Astrocyte of the spinal cord (primary cell): ENCODE data around the gene S100A3.
"Not testable (repeated sequence)": the region's sequence is repeated elsewhere in the genome, so short reads cannot be mapped to it uniquely, and the experiment has no call there.

Experiments
- DNase-seq: peaks from one replicate; pipeline ENCODE4 v3.0.0; 2011; ENCODE audit warnings: low read depth, low spot score
- H3K4me3 ChIP-seq: 2 replicates; pipeline ENCODE4 v1.5.1; 2011; ENCODE audit warnings: low read depth, mild to moderate bottlenecking, low read length, moderate library complexity
- in situ Hi-C: cut with HindIII; loops from 2 replicates; pipeline ENCODE4 v1.10.0; 2017; ENCODE audit warnings: low sequenced_read_pairs
- TF ChIP-seq, protein P1 (sequence below): IDR thresholded peaks from 2 replicates; pipeline ENCODE4 v1.5.1; 2012; ENCODE audit warnings: low read depth, mild to moderate bottlenecking, low read length, inconsistent platforms

The S100A3 gene, protein sequence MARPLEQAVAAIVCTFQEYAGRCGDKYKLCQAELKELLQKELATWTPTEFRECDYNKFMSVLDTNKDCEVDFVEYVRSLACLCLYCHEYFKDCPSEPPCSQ

DNA sequence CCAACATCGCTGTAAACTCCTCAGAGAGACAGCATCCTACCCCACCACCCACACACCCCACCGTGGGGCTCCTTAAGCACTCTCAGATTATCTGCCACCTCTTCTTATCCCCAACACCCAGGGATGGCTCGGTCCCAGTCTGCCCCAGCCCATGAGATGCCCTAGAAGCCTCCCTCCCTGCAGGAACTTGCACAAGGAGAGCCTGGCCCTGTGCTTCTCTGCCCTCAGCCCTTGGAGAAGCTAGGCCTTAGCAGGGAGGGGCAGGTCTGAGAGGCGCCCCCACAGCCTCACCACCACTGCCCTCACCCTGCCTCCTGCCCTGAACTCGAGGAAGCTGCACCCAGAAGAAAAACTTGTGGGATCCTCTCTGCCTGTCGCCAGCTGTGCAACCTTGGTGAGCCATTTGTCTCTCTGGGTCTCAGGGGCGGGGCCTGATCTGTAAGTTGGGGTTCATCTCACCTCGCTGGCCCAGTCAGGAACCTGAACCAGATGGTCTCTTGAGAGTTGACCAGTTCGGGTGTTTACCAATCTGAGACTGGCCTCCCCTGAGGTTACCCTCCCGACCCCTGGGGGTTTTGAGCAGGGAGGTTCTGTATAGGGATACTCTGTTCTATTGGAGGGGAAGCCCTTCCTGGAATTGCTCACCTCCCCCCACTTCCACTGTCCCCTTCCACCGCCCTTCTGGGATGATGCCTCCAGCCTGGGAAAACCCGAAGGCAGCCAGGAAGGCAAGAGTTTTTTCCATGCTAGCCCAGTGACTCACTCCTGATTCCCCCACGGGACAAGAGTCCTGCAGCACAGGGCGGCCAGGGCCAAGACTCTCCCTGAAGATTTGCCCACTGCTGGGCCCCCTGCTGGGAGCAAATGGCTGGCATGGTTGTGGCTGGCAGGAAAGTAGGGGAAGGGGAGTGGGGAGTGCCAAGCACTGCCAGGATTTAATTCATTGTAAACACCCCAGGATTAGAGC is at the start of gene S100A3:
TSS of gene S100A3 (minus strand) at position 537 of the 967 bp plus-strand sequence. CDS start 773 bp downstream, outside the sequence.
- in situ Hi-C loops: no loop called here
- DNase-seq: peak; percentile 77
- TF ChIP-seq, protein P1, sequence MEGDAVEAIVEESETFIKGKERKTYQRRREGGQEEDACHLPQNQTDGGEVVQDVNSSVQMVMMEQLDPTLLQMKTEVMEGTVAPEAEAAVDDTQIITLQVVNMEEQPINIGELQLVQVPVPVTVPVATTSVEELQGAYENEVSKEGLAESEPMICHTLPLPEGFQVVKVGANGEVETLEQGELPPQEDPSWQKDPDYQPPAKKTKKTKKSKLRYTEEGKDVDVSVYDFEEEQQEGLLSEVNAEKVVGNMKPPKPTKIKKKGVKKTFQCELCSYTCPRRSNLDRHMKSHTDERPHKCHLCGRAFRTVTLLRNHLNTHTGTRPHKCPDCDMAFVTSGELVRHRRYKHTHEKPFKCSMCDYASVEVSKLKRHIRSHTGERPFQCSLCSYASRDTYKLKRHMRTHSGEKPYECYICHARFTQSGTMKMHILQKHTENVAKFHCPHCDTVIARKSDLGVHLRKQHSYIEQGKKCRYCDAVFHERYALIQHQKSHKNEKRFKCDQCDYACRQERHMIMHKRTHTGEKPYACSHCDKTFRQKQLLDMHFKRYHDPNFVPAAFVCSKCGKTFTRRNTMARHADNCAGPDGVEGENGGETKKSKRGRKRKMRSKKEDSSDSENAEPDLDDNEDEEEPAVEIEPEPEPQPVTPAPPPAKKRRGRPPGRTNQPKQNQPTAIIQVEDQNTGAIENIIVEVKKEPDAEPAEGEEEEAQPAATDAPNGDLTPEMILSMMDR: no peak
- H3K4me3 ChIP-seq: no peak within 1 kb of the TSS

DNA sequence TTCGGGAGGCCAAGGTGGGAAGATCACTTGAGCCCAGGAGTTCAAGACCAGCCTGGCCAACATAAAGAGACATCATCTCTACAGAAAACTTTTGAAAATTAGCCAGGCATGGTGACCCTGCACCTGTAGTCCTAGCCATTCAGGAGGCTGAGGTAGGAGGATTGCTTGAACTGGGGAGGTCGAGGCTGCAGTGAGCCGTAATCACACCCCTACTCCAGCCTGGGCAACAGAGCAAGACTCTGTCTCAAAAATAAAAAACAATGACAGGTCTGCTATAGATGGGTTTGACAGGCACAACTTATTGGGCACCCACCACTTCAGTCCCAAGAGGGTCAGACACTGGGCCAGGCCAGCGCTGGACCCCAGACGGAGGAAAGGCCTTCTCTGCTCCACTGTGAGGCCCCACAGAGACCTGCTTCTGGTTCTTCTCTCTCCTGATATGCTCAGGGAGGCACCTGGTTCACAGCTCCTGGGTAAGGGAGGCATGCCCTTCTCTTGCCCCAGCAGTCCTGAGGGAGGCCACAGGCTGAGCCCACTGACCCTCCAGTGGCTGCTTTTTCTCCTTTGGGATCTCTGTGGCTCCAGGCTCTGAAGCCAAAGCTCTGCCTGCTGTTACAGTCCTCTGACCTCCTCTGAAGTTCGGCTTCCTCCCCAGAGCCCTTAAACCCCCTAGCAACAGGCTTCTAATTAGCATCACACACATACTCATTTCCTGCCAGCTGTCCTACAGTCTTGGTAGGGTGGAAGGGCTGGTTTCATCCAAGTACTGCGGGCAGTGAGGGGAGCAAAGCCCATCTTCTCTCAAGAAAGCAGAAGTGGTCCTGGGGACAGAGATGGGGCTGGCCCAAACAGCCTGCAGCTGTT is 49.5 kb upstream of the S100A3 start:
- in situ Hi-C loops: no loop called here
- DNase-seq: peak; percentile 66
- no peak overlapping the region for H3K4me3 ChIP-seq
- TF ChIP-seq, protein P1: no peak

DNA sequence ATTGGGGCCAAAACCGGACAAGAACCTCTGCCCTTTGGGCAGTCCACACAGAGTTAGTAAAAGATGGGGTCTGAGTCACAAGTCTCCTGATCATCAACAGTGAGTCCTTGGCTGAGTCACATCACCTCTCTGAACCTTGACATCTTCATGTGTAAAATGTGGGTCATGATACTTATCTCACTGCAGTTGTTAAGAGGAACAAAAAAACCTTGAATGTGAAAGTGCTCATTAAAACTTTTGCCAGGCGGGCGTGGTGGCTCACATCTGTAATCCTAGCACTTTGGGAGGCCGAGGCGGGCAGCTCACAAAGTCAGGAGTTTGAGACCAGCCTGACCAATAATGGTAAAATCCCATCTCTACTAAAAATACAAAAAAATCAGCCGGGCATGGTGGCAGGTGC is 48.1 kb upstream of the S100A3 start:
- H3K4me3 ChIP-seq: no peak overlapping the region
- in situ Hi-C loops: no loop called here
- peak; percentile 32 for DNase-seq
- TF ChIP-seq, protein P1: no peak

DNA sequence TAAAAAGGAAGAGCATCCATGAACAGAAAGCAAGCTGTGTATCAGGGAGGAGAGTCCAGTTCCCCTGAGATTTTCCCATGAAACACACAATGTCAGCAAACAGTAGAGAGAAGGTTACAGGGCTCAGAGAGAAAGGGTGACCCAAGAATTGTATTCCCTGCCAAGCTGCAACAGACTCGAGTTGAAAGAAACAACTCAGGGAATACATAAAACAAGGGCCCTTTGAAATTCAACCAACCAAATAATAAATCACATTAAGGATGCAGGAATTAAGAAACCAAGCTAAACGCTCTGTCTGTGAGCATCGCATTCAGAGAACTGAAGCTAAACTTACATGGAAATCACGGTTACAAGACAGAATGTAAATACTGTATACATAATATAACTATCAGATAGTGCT is 43.7 kb upstream of the S100A3 start:
- TF ChIP-seq, protein P1: no peak
- H3K4me3 ChIP-seq: no peak overlapping the region
- DNase-seq: no peak
- in situ Hi-C loops: no loop called here

DNA sequence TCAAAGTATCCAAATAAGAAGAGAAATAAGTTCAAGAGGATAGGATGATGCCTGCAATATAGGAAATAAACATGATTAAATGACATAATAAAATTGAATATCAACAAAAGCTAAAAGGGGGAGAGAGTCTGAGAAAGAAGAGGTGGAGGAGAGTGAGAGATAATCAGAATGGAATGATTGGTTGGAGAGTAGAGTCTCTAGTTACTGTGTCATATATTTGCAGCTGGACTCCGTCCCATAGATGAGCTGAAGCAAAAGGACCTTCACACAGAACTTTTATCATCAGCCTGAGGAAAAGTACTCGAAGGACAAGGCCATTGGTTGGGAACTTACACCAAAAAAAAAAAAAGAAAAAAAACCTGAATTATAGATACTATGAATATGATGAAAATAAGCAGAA is 39.4 kb upstream of the S100A3 start:
- TF ChIP-seq, protein P1: no peak
- no peak overlapping the region for H3K4me3 ChIP-seq
- DNase-seq: no peak
- in situ Hi-C loops: no loop called here

DNA sequence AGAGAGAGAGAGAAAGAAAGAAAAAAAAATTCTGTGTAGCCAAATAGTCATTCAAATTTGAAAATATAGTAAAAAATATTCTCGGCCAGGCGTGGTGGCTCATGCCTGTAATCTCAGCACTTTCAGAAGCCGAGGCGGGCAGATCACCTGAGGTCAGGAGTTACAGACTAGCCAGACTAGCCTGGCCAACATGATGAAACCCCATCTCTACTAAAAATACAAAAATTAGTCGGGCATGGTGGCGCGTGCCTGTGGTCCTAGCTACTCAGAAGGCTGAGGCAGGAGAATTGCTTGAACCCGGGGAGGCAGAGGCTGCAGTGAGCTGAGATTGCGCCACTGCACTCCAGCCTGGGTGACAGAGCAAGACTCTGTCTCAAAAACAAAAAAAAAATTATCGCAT is 39.0 kb upstream of the S100A3 start:
- in situ Hi-C loops, H3K4me3 ChIP-seq, DNase-seq: not testable (repeated sequence)
